GM12865 (cell line): ENCODE data around the gene CCER1.
A peak's percentile ranks its signal among the peaks of the same experiment; 100 is the strongest.

Source experiments
- DNase-seq: peaks from one replicate; pipeline ENCODE4 v3.0.0; 2010; ENCODE audit warnings: low read depth
- H3K4me3 ChIP-seq: 2 replicates; pipeline ENCODE4 v1.5.1; 2011; ENCODE audit warnings: mild to moderate bottlenecking, low read depth, low read length, control low read depth
- TF ChIP-seq, protein P1 (sequence below): IDR thresholded peaks from 2 replicates; pipeline ENCODE4 v1.5.1; 2011; ENCODE audit warnings: low read length, control low read depth, low read depth, inconsistent platforms; ENCODE audit not compliant: insufficient read depth; ENCODE audit errors: missing control alignments

CCER1 gene

DNA sequence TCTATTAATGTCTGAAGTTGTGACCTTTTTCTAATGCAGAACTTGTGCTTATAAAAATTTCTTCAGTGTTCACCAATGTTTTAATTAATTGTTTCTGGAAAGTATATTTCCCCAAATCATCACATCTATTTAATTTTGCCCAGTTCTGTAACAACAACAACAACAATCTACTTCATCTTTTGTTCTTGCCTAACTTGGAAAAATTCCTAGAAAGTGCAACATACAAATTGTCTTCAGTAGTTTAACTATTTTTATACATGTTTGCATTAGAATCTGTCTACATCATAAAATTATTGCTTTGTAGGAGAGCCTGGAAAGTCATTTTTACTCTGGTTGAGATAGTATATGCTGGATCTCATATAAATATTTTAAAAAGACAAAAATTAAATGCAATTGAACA, 38.5 kb downstream of the CCER1 start:
- TF ChIP-seq, protein P1, sequence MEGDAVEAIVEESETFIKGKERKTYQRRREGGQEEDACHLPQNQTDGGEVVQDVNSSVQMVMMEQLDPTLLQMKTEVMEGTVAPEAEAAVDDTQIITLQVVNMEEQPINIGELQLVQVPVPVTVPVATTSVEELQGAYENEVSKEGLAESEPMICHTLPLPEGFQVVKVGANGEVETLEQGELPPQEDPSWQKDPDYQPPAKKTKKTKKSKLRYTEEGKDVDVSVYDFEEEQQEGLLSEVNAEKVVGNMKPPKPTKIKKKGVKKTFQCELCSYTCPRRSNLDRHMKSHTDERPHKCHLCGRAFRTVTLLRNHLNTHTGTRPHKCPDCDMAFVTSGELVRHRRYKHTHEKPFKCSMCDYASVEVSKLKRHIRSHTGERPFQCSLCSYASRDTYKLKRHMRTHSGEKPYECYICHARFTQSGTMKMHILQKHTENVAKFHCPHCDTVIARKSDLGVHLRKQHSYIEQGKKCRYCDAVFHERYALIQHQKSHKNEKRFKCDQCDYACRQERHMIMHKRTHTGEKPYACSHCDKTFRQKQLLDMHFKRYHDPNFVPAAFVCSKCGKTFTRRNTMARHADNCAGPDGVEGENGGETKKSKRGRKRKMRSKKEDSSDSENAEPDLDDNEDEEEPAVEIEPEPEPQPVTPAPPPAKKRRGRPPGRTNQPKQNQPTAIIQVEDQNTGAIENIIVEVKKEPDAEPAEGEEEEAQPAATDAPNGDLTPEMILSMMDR: no peak
- no peak overlapping the region for H3K4me3 ChIP-seq
- no peak for DNase-seq

DNA sequence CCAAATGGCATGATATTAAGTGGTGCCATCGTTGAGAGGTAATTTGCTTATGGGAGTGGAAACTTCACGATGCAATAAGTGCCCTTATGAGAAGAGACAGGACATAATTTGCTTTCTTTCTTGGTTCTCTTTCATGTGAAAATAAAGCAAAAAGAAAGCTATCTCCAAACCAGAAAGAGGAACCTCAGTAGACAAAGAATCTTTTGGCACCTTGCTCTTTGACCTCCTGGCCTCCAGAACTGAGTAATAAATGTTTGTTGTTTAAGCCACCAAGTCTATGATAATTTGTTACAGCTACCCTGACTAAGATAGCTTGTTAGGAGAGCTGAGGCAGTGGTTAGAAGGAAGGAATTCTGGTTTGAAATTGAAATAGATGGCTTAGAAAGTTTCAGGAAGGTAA, 39.6 kb downstream of the CCER1 start:
- DNase-seq: no peak

DNA sequence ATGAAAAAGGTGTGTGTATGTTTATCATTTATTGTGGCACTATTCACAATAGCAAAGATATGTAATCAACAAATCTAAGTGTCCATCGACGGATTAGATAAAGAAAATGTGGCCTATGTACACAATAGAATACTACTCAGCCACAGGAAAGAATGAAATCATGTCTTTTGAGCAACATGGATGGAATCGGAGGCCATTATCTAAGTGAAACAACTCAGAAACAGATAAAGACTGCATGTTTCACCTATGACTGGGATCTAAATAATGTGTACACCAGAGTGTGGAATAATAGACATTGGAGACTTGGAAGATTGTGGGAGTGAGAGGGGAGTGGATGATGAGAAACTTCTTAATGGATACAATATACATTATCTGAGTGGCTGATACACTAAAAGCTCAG, 44.0 kb downstream of the CCER1 start:
- DNase-seq: no peak
- no peak overlapping the region for H3K4me3 ChIP-seq
- TF ChIP-seq, protein P1: no peak

More for the DNA sequence above, 39.6 kb downstream of the CCER1 start:
- TF ChIP-seq, protein P1: no peak
- no peak overlapping the region for H3K4me3 ChIP-seq

DNA sequence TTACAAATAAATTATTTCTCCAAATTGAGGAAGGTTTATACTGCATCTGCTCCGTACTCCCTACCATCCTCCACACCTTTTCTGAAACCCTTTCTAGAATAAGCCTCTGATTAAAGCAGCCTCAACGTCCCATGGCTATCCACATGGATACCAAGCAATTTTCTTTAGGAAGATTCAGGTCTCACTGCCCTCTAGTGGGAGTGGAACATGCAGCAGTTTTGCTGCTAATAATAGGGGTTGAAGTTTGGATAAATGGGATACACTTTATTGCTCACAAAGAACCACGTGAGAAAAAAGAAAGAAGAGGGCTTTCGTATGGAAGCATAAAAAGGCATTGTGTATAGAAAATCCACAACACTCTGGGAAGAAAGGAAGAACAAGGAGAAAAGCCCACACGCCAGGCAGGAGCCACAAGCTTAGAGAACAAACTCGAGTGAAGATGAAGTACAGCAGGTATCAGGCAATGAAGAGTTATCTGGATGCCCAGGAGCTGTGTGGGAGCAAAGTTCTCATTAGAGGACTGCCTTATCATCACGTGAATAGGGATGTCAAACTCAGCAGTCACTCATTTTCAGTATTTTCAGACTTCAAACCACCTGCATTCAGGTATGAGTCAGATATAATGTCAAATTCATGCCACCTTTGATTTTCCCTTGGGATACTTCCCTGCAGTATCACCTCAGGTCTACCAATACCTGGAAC, 45.8 kb downstream of the CCER1 start:
- DNase-seq: peak; percentile 3

DNA sequence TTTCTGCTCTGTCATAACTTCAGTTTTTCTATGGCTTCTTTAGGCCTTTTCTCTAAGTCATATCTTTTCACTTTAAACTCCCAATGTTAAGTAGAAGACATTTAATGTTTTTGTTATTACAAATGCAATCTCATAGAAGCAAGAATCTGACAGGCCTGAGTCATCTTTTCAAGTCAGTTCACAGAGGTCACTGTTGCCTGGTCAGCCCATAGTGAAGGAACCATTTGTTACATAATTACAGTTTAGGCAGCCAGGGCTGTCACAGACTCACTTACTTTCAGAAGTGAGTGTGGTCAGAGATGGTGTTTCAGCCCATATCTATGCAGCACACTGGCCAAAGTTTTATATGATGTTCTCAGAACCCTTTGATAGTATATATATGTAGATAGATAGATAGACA, 46.5 kb downstream of the CCER1 start:
- DNase-seq: no peak
- TF ChIP-seq, protein P1: no peak
- H3K4me3 ChIP-seq: no peak overlapping the region

More for the DNA sequence above, 45.8 kb downstream of the CCER1 start:
- H3K4me3 ChIP-seq: no peak overlapping the region
- TF ChIP-seq, protein P1: peak; percentile 52

DNA sequence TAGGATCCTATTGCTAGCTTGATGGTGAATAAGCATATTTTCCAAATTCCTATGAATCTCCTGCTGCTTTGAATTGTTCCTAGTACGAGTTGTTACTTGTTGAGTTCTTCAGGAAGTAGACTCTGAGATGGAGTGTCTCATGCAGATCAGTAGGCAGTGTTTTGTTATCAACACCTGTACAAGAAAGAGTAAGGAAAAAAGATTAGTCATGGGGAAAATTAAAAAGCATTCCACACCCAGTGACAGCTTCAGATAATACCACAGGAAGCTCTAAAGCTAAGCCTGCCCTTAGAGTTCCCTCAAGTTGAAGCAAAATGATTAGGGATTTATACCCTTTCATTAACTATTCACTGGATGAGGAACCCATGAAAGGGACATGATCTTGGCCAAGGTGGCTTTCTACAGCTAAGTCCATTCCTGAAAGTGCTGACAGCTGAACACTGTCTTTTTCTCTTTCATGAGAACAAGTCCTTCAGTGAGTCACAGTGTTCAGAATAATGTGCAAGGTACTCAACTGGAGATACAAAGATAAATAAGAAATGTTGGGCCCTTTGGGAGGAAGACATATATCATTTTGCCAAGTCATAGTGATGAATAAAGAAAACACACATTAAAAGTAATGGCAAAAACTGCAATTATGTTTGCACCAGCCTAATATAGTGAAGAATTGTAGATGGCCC, 49.1 kb downstream of the CCER1 start:
- H3K4me3 ChIP-seq: no peak overlapping the region
- TF ChIP-seq, protein P1: no peak
- no peak for DNase-seq
